Heart left ventricle (tissue), 16 donors: ENCODE measurements around the gene GNB1. TPM values are rescaled to one million over a fixed set of nuclear protein-coding genes. Genes with fewer than 3 reads are reported as not detected.

Experiments
- ATAC-seq, 4 donors: fragments of 200-7000 bp; cut with Tn5 transposase; one replicate each; pipeline ENCODE4 v1.9.1; 2020 to 2022; ENCODE audit warnings: moderate library complexity in 4 of 4, mild to moderate bottlenecking in 3 of 4, moderate number of reproducible peaks in 1 of 4
- DNase-seq, 5 donors: peaks; one replicate each; pipeline ENCODE4 v3.0.0-alpha.2; 2020
- H3K27ac ChIP-seq, 12 donors: fragments of 200-600 bp; sonication (generic) in 4 of 12; one replicate each; pipeline versions ENCODE4 v1.5.0 to v1.8.0; 2016 to 2022; ENCODE audit warnings: mild to moderate bottlenecking in 2 of 12
- H3K27me3 ChIP-seq, 9 donors: fragments of 200-600 bp; sonication (generic) in 2 of 9; one replicate each; pipeline versions ENCODE4 v1.5.1 to v1.8.0; 2016 to 2022; ENCODE audit warnings: mild to moderate bottlenecking in 3 of 9
- H3K36me3 ChIP-seq, 9 donors: fragments of 200-600 bp; sonication (generic) in 2 of 9; one replicate each; pipeline versions ENCODE4 v1.5.0 to v1.8.0; 2018 to 2022; ENCODE audit warnings: mild to moderate bottlenecking in 2 of 9
- H3K4me1 ChIP-seq, 12 donors: fragments of 200-600 bp; sonication (generic) in 4 of 12; one replicate each; pipeline versions ENCODE4 v1.5.0 to v1.8.0; 2016 to 2022; ENCODE audit warnings: mild to moderate bottlenecking in 3 of 12
- H3K4me3 ChIP-seq, 12 donors: fragments of 200-600 bp; sonication (generic) in 4 of 12; one replicate each; pipeline versions ENCODE4 v1.5.0 to v1.8.0; 2017 to 2022; ENCODE audit warnings: mild to moderate bottlenecking in 9 of 12, moderate library complexity in 4 of 12
- H3K9me3 ChIP-seq, 12 donors: fragments of 200-600 bp; sonication (generic) in 4 of 12; one replicate each; pipeline versions ENCODE4 v1.5.0 to v1.8.0; 2016 to 2022; ENCODE audit warnings: mild to moderate bottlenecking in 1 of 12
- CTCF ChIP-seq, 12 donors: fragments of 200-600 bp; sonication (generic) in 4 of 12; IDR thresholded peaks; one replicate each; pipeline versions ENCODE4 v1.5.0 to v1.8.0; 2018 to 2022; ENCODE audit warnings: antibody characterized with exemption in 12 of 12, mild to moderate bottlenecking in 5 of 12
- POLR2A ChIP-seq, 2 donors: fragments of 450-650 bp; IDR thresholded peaks; one replicate each; pipeline ENCODE4 v1.6.1; 2017; ENCODE audit warnings: antibody characterized with exemption in 2 of 2, mild to moderate bottlenecking in 2 of 2, moderate library complexity in 2 of 2
- WGBS, 4 donors: extraction: QIAGEN DNeasy Blood & Tissue Kit in 2 of 4; methylation state at CpG; one replicate each; pipeline versions ENCODE4 v1.1.5 to v1.1.7; 2013 to 2018; 5-methylcytosine and 5-hydroxymethylcytosine counted together
- intact Hi-C, 10 donors: fragments of 100-400 bp; cut with DNase I; formaldehyde crosslinking; loops; one replicate each; pipeline versions ENCODE4 v1.11.1 to v1.14.2; 2022
- polyA plus RNA-seq, 2 donors: library from polyadenylated mRNA; stranded (reverse); fragments of 200-250 nt; gene quantifications; one replicate each; pipeline ENCODE4 v1.2.3, GENCODE V29; 2013
- total RNA-seq, 9 donors: library from RNA; depleted of rRNA in 2 of 9; stranded (reverse); fragments of >200 nt in 2 of 9; fragmentation: NEBNext Ultra II Directional in 3 of 9; extraction: Animal tissue kit (Norgen Biotek cat#: 25700) in 3 of 9; gene quantifications; one replicate each; pipeline versions ENCODE4 v1.1.0 to v1.2.4, GENCODE V29; 2016 to 2023
- donor health status: ischemic (EF 13 %, LVEDD 7.1; RV severe dilation, severe dysfunction).
- donor health status: healthy with polysubstance abuse.
- donor health status: DM: no; HTN: yes; CAD: no.
- donor health status: DM: no; HTN: no; CAD: no.
- donor health status: ischemic (EF 25% LVEDD 6.9; RV normal size, moderate dysfunction).
- donor health status: ischemic (EF 25% LVEDD 5.7; RV mildly dilated, moderate dysfunction).
- donor health status: healthy.
- donor health status: DM: yes; HTN: yes; CAD: no.
- donor health status: ischemic (EF 35%, LVEDD 5.7; RV mildly dilated, moderate dysfunction).
- donor health status: nonischemic (EF 11% LVEDD 7.7; RV severe dilation, severe dysfunction).
- donor health status: DM: yes; HTN: yes; CAD: no.
- donor health status: PGD.
- donor health status: ischemic (EF 29% LVEDD 5.4; RV normal size, mild dysfunction).
- donor health status: nonischemic (EF 23%, LVEDD 6.1; RV moderate dilation, normal function).

GNB1 gene
- total and polyA plus RNA-seq, 11 donors, result 52.9 to 275 (median 172) TPM

- no peak for ATAC-seq
- peaks cover 4 to 96% (median 76%) of the 10 kb centered on the region in 9 donors for H3K36me3 ChIP-seq
- no peak overlapping the region for H3K27ac ChIP-seq
- intact Hi-C loops, result no loop called here
- no peak for DNase-seq
- H3K4me3 ChIP-seq, result no peak overlapping the region
- H3K9me3 ChIP-seq, result no peaks in the 10 kb centered on the region
- TF ChIP-seq POLR2A (IDR thresholded peaks at IDR 0.05) (no peak), CTCF (IDR thresholded peaks at IDR 0.05) (no peak)
- peaks cover 0 to 32% (median 10%) of the 10 kb centered on the region in 12 donors for H3K4me1 ChIP-seq
- 94 to 95% (median 95%) methylated on average over 10 of the region's 10 CpGs for WGBS, 4 donors
- H3K27me3 ChIP-seq, result no peaks in the 10 kb centered on the region
Observed at GRCh38 chr1:1760715-1761114, 130.2 kb downstream of the GNB1 start.

- TF ChIP-seq CTCF (IDR thresholded peaks at IDR 0.05), result no peak
- no peak for TF ChIP-seq POLR2A (IDR thresholded peaks at IDR 0.05)
- intact Hi-C loops, result no loop called here
- 94 to 100% (median 94%) methylated on average over 11 to 20 of the region's 20 CpGs for WGBS, 4 donors
- H3K36me3 ChIP-seq, result peaks cover 4 to 98% (median 80%) of the 10 kb centered on the region in 9 donors
- H3K27ac ChIP-seq, result no peak overlapping the region
- H3K27me3 ChIP-seq, result no peaks in the 10 kb centered on the region
- DNase-seq, result no peak
- H3K4me3 ChIP-seq, result no peak overlapping the region
- peaks cover 0 to 30% (median 10%) of the 10 kb centered on the region in 12 donors for H3K4me1 ChIP-seq
- H3K9me3 ChIP-seq, result no peaks in the 10 kb centered on the region
- no peak for ATAC-seq
Observed at GRCh38 chr1:1760345-1760650, 130.6 kb downstream of the GNB1 start.

- ATAC-seq (no peak), DNase-seq (no peak)
- H3K4me3 ChIP-seq, result no peak overlapping the region
- H3K4me1 ChIP-seq, result peaks cover 0 to 24% (median 10%) of the 10 kb centered on the region in 12 donors
- 88 to 93% (median 92%) methylated on average over 30 to 37 of the region's 37 CpGs for WGBS, 4 donors
- no peaks in the 10 kb centered on the region for H3K9me3 ChIP-seq
- intact Hi-C loops, result loop anchor here in 1 of 10 donors (10.0 kb wide), 1 partner anchor 145 kb away; no protein-coding TSS in a partner anchor
- no peak for TF ChIP-seq CTCF (IDR thresholded peaks at IDR 0.05)
- no peak for TF ChIP-seq POLR2A (IDR thresholded peaks at IDR 0.05)
- H3K36me3 ChIP-seq, result peaks cover 4 to 98% (median 81%) of the 10 kb centered on the region in 9 donors
- no peaks in the 10 kb centered on the region for H3K27me3 ChIP-seq
- peak overlapping the region in 4 of 12 donors; percentile 47 to 70 (median 48) for H3K27ac ChIP-seq
Observed at GRCh38 chr1:1759456-1760344, 131.2 kb downstream of the GNB1 start.

- peak overlapping the region in 9 of 12 donors; percentile 2 to 70 (median 47) for H3K27ac ChIP-seq
- H3K4me3 ChIP-seq, result peak overlapping the region in 1 of 12 donors; percentile 1
- no peaks in the 10 kb centered on the region for H3K27me3 ChIP-seq
- no peaks in the 10 kb centered on the region for H3K9me3 ChIP-seq
- intact Hi-C loops, result loop anchor here in 1 of 10 donors (10.0 kb wide), 1 partner anchor 146 kb away; no protein-coding TSS in a partner anchor
- 60 to 73% (median 67%) methylated on average over 32 to 34 of the region's 34 CpGs for WGBS, 4 donors
- ATAC-seq (peak; percentile 57 to 90 (median 60)), DNase-seq (peak; percentile 66 to 81 (median 71))
- TF ChIP-seq POLR2A (IDR thresholded peaks at IDR 0.05) (no peak), CTCF (IDR thresholded peaks at IDR 0.05) (no peak)
- H3K4me1 ChIP-seq, result peaks cover 0 to 19% (median 10%) of the 10 kb centered on the region in 12 donors
- H3K36me3 ChIP-seq, result peaks cover under 1 to 98% (median 83%) of the 10 kb centered on the region in 9 donors
Observed at GRCh38 chr1:1758692-1759455, 132.0 kb downstream of the GNB1 start.
